GM12872 (cell line): ENCODE data around the gene PFN1.

ENCODE experiments used
- TF ChIP-seq, protein P1 (sequence below): IDR thresholded peaks from 3 replicates; pipeline ENCODE4 v1.5.1; 2011; ENCODE audit warnings: low read depth, mild to moderate bottlenecking, low read length, moderate library complexity; ENCODE audit not compliant: insufficient read depth

PFN1 gene

DNA sequence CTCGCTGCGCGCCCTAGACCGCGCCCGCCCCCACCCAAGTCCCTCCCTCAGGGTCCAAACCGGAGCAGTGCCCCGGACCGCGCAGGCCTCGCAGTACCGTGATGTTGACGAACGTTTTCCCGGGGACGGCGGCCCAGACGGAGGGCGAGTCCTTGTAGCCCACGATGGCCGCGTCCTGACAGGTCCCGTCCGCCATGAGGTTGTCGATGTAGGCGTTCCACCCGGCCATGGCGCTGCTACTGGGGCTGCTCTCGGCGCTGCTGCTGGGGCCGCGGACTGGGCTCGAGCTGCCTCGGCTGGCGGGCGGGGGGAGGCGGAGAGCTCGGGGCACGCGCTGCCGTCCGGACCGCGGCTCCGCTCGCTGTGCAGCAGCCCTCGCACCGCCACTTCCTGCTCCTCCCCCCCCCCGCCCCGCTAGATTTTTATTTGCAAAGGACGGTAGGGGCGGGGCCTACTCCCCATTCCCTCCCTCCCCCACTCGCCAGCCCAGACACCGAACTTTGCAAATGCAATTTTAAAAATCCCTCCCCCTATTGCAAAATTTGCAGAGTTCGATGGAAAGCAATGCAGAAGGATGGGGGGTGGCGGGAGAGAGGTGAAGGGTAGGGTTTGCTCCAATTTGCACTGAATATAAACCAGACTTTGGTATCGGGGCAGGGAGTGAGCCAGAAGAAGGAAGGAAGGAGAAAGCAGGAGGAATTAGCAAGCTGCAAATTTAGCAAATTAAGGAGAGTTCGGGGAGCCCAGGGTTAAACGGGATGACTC is at the start of gene PFN1:
PFN1 (minus strand) TSS at position 365 of the 765 bp plus-strand sequence; CDS start at position 229, 136 bp downstream.
- TF ChIP-seq, protein P1, sequence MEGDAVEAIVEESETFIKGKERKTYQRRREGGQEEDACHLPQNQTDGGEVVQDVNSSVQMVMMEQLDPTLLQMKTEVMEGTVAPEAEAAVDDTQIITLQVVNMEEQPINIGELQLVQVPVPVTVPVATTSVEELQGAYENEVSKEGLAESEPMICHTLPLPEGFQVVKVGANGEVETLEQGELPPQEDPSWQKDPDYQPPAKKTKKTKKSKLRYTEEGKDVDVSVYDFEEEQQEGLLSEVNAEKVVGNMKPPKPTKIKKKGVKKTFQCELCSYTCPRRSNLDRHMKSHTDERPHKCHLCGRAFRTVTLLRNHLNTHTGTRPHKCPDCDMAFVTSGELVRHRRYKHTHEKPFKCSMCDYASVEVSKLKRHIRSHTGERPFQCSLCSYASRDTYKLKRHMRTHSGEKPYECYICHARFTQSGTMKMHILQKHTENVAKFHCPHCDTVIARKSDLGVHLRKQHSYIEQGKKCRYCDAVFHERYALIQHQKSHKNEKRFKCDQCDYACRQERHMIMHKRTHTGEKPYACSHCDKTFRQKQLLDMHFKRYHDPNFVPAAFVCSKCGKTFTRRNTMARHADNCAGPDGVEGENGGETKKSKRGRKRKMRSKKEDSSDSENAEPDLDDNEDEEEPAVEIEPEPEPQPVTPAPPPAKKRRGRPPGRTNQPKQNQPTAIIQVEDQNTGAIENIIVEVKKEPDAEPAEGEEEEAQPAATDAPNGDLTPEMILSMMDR: no peak

DNA sequence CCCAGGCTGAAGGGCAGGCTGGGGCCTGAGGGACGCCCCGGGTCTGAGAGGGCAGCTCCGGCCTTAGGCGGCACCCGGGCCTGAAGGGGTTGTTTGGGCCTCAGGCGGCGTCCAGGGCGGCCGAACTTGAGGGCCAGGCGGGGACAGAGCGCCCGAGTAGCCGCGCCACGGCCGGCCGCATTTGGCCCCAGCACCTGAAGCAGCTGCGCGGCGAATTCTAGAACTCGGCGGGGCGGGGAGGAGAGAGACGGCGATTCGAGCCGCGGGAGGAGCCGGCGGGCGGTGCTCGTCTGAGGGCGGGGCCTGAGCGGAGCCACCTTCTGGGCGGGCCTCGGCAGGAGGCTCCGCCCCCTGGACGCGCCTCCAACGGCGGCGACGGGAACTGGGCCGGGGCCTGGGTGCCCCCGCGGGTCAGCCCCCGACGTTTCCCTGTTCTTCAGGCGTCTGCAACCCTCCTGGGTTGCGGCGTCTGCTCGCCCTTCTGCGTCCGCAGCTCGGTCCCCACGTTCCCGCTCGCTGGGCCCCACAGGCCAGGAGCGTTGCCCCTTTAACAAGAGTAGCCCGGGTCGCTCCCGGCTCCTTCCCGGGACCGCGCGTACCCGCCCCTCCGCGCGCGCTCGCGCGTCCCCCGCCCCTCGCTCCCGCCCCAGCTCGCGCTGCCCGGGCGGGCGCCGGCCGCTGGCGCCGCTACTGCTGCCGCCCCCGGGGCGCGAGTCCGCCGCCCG is 49.1 kb upstream of the PFN1 start, which contains the start of the genes INCA1 and KIF1C:
INCA1 (minus strand) TSS at position 221 of the 725 bp plus-strand sequence. CDS start 3,085 bp downstream, outside the sequence.
KIF1C (plus strand) TSS at position 649 of the 725 bp plus-strand sequence. CDS start 2,297 bp downstream, outside the sequence.
- TF ChIP-seq, protein P1: no peak

DNA sequence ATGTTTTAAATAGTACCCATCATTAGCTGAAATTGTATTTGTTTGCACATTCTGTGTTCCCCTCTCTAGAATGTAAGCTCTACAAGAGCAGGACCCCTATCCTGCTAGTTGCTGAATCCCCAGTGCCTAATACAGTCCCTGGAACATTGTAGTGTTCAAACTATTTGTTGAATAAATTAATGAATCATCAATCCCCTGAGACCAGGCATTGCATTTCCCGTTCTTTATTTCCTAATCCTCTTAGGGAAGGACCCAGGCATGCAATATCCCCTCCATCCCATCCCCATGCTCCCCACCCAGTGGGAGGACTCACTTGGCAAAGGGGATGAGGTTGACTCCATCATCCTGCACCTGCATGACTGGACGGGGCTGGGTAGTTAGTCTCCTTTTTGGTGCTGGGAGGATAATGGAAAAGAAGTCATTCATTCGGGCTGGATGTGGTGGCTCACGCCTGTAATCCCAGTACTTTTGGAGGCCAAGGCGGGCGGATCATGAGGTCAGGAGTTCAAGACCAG is 45.8 kb upstream of the PFN1 start:
- TF ChIP-seq, protein P1: no peak

DNA sequence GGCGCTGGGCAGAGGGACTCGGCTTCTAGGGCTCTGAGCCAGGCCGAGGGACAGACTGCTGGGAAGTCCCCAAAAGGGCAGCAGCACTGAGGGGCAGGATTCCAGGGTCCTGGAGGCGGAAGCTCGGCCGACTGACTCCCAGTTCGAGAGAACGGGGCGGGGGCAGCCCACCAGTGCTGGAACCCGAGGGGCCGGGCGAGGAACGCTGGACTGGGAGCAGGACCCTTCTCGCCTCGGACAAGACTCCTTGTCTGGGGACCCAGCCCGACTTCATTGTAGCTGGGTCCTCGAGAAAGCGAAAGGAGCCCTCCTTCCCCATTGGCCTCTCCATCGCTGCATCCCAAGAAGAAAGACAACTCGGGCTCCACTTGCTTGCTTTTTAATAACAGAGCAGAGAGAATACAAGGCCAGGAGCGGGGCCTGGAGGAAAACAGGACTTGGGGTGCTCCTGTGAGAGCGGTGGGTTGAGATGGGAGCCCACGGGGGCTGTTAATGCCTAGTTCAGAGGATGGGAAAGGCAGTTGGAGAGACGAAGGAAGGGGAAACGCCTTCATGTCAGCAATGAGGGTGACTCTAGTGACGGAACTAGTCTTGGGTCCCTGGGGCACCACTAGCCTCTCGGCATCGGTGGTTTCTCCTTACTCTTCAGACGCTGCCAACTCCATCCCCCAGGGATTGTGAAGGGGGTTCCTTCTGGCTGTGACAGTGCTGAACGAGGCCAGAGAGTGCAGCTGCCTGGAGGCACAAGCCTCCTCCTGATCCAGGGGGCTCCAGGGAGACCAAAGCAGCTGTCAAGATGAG is 39.6 kb upstream of the PFN1 start:
- TF ChIP-seq, protein P1: no peak

DNA sequence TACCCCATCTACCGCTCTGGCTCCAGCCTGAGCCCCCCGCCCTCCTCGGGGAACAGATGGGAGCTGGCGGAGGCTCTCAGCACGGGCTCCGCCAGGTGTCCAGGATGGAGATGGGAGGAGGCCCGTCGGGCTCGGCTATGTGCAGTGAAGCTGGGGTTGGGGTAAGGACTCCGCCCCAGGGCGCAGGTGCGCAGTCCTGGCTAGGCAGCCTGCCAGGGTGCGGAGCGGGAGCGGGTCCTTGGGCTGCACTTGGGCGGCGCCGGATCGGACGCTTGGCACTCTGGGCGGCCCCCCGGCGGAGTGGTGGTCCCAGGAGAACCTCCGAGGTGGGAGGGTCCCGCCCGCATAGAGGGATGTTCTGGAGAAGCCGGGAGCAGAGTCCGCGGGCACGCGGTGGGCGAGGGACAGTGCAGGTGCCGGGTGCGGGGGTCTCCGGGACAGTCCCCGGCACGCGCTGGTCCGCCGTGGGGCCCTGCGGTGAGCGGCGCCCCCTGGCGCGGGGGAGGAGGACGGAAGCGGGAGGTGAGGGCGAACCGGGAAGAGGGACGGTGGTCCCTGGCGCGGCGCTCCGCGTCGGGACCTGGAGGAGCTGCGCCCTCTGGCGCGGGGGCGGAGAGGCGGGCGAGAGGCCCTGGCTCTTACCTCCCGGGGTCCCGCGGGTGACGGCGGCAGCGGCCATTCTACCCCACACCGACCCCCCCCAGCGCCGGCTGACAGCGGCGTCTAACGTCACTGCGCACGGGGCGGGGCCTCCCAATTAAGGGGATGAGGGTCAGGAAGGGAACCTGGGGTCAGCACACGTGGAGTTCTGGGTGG is 38.8 kb upstream of the PFN1 start, which contains the start of gene CAMTA2:
CAMTA2 (minus strand) TSS at position 725 of the 816 bp plus-strand sequence. CDS start 1,453 bp downstream, outside the sequence.
- TF ChIP-seq, protein P1: peak; percentile 79

DNA sequence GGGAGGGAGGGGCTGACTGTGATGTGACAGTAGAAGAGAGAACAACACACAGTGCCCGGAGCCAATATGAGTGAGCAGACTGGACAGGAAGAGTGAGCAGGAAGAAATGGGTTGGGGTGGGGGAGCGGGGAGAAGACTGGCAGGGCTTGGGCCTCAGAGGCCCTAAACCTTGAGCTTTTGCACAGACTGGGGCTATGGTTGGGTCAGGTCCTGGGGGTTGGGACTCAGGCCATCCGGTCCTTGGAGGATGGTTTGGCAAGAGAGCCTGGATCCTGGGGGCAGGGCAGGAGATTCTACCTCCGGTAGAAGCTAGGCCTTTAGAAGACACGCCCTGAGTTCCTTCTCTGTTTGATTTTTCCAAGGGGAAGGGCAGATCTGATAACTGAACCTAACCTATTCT is 38.1 kb upstream of the PFN1 start:
- TF ChIP-seq, protein P1: no peak
